ENCODE results near the gene WDR91.
A peak's percentile ranks its signal among the peaks of the same experiment; 100 is the strongest.

Gene WDR91

DNA sequence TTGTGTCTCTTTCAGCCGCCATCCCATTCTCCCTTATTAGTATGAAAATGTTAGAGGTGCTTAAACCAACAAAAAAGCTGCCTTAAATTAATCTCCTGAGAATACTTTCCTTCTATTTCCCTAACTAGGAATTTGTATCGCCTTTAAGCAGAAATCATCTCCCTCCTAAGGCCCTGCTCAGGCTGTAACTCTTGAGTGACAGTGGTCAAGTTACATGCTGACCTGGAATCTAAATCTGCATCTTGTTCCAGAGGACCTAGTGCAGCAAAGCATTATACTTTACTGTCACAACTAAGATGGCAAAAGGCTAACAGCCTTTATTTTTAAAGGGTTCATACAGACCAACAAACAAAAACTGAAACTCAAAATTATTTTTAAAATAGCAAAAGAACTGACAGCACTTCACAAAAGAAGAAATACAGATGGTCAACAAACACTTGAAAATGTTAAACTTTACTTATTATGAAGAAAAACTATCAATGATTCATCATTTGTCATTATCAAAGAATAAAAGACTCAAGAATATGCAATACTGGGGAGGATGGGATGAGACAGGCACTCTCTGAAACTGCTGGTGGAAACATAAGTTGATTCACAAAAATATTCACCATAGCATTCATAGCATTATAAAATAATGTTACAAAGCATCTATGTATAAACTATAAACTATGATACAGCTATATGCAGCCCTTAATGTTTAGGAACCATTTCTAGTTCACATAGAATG lies 51.8 kb downstream of the WDR91 start:
- DNase-seq: no peak

DNA sequence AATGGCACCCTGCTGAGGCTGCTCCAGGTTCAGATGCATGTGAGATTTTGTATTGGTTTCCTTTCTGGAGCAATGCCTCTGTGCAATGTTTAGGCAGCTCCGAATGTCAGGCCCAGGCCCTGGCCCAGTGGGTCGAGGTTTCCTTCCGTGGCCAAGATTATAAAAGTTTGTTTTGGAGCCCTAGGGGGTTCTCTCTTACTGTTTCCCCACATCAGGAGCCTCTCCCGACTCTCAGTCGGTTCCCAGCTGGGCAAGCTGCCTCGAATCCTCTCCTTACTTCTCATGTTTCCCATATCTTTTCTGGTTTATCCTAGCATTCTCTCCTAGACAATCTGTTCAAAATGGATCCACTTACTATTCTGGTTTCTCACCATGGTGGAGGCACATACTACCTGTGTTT lies 52.5 kb downstream of the WDR91 start:
- no peak for DNase-seq

DNA sequence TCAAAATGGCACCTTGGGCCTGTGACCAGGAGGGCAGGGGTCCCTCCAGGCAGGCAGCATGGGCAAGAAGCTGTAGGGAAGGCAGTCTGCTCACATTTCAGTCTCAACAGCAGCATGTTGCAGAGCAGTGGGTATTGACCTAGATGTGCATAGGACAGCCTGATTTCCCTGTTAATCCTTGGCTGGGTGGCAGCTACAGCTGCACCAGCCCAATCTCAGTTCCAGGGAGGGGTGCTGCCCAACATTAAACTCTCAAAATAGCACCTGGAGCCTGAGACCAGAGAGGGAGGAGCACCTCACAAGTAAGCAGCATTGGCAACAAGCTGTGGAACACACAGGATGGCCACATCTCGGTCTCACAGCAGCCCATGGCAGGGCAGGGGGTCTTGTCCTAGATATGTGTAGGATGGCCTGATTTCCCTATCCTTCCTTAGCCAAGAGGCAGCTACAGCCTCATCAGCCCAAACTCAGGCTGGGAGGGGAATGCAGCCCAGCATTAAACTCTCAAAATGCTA lies 53.1 kb downstream of the WDR91 start:
- no peak for DNase-seq

- no peak for DNase-seq
Observed at GRCh38 chr7:135156290-135156689, 55.0 kb downstream of the WDR91 start.

DNA sequence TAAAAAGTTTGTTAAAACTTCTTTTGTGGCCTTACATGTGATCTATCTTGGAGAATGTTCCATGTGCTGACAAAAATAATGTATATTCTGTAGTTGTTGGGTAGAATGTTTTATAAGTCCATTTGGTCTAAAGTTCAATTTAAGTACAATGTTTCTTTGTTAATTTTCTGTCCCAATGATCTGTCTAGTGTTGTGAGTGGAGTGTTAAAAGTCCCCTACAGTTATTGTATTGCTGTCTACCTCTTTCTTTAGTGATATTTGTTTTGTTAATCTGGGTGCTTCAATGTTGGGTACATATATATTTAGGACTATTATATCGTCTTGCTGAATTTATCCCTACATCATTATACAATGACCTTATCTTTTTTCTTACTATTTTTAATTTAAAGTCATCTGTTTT lies 56.6 kb downstream of the WDR91 start:
- DNase-seq: no peak

DNA sequence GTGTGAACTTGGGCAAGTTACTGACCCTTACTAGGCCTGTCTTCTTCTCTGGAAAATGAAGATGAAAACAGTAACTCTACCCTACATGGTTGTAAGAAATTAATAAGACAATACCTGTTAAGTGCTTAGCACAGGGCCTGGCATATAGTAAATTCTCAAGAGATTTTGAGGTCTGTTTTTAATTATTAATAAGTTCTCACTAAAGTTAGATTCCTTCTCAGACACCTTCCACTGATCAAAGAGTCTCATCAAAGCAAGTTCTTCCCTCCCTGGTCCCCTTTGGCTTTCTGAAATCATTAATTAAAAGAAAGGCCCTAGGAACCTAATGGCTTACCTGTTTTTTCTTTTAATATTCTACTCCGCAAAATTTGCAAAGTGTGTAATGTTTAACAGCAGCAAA lies 58.9 kb downstream of the WDR91 start:
- no peak for DNase-seq

DNA sequence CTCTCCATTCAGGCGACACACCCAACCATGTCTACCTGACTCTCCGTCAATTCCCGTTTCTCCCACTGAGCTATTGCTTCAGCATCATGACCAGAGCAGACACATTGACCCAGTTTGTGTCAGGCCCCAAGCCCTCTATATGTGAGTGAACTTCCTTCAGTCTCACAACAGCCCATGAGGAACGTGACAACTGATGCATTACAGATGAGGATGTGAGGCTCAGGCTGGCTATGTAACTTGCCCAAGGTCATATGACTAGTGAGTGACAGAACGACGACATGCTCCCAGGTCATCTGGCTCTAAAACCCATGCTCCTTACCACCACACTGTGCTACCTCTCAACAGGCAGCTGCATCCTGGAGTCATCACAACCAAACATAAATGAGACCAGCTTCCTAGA lies 59.8 kb downstream of the WDR91 start:
- DNase-seq: no peak

GRCh38 chr7:135151132-135151531 lies 60.2 kb downstream of the WDR91 start:
- no peak for DNase-seq

DNA sequence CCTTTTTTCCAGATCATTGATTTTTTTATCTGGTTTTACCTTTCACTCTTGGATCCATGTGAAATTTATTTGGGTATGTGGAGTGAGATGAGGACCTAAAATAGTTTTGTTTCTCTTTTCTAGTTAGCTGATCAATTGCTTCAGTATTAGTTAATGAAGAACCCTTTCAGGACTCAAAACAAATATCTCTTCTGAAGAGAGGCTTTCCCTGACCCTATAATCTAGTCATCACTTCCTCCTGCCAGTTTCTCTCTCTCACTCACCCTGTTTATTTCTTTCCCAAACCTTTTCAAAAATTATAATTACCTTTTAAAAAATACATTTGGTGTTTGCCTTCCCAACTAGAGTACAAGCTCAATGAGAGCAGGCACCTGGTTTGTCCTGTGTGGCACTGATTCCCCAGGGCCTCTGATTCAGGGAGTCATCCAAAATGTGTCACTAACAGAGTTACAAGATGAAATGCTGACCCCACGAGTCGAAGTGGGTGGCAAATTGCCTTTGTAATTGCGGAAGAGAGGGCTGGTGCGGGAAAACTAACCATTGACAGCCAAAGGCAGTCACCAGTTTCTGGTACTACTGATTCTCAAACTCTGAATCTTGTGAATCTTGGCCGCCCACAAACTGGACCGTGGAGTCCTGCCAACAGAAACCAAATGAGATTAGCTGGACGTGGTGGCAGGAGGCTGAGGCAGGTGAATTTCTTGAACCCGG lies 61.1 kb downstream of the WDR91 start:
- DNase-seq: no peak

- peak; percentile 41 for DNase-seq
Observed at GRCh38 chr7:135147899-135148721, 63.2 kb downstream of the WDR91 start, which contains the start of gene TMEM140. TMEM140 (plus strand) TSS chr7:135148072; CDS start chr7:135164442, 16,370 bp downstream.

DNA sequence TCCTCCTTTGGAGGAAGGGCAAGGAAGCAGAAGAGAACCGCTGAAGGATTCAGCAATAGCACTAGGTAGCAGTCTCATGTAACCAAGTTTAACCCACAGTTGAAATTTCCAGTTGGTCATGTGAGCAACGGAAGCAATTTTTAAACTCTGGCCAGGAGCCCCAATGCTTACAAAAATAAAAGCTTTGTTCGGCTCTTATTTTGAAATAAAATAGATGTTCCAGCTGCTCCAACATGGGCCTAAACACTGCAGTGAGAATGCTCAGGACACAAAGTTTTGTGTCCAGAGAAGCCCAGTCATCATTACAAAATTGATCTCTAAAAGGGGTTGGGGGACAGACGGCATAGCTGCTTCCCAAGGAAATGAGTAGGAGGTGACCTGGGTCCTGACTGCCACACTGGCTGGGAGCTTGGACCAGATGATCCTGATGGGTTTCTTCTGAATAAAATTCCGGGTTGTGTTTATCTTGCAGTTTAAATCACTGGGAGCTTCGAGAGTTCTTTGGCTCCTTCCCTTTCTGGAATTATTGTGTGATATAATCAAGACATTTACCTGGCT lies 63.9 kb downstream of the WDR91 start:
- no peak for DNase-seq

- DNase-seq: no peak
Observed at GRCh38 chr7:135143885-135144668, 67.2 kb downstream of the WDR91 start.

Data from activated effector memory CD4-positive, alpha-beta T cell treated with Interleukin-2 at 50 U/mL for 16 hours (primary cell).